Measurements from ENCODE around the gene EYS. TPM values are rescaled to one million over a fixed set of nuclear protein-coding genes. Genes with fewer than 3 reads are reported as not detected.
A peak's percentile ranks its signal among the peaks of the same experiment; 100 is the strongest.

EYS gene
- total RNA-seq, 2 donors from 2014 or later, result 0.20 TPM; not detected in 1

- H3K27ac Mint-ChIP-seq, result no peak overlapping the region
- H3K4me3 Mint-ChIP-seq, result no peak overlapping the region
- H3K36me3 Mint-ChIP-seq, result no peaks in the 10 kb centered on the region
- no peaks in the 10 kb centered on the region for H3K4me1 Mint-ChIP-seq (ENCODE audit: low read depth in 2 of 2)
- DNase-seq (ENCODE audit: low spot score), result no peak
- no peaks in the 10 kb centered on the region for H3K27me3 Mint-ChIP-seq
- peaks cover 8% of the 10 kb centered on the region for H3K9me3 Mint-ChIP-seq
- no peak for ATAC-seq
Observed at GRCh38 chr6:64812138-64812537, 894.9 kb downstream of the EYS start.

GRCh38 chr6:64811119-64811518 lies 895.9 kb downstream of the EYS start:
- Mint-ChIP-seq H3K27me3 (no peaks in the 10 kb centered on the region), H3K27ac (no peak overlapping the region), H3K4me1 (ENCODE audit: low read depth in 2 of 2) (no peaks in the 10 kb centered on the region), H3K36me3 (no peaks in the 10 kb centered on the region), H3K4me3 (no peak overlapping the region), H3K9me3 (peaks cover 3% of the 10 kb centered on the region)
- no peak for DNase-seq (ENCODE audit: low spot score)
- no peak for ATAC-seq

GRCh38 chr6:64807785-64808184 lies 899.2 kb downstream of the EYS start:
- Mint-ChIP-seq H3K27ac (no peak overlapping the region), H3K9me3 (peaks cover 3% of the 10 kb centered on the region), H3K4me3 (no peak overlapping the region), H3K36me3 (no peaks in the 10 kb centered on the region), H3K27me3 (no peaks in the 10 kb centered on the region), H3K4me1 (ENCODE audit: low read depth in 2 of 2) (no peaks in the 10 kb centered on the region)
- ATAC-seq (no peak), DNase-seq (ENCODE audit: low spot score) (no peak)

DNA sequence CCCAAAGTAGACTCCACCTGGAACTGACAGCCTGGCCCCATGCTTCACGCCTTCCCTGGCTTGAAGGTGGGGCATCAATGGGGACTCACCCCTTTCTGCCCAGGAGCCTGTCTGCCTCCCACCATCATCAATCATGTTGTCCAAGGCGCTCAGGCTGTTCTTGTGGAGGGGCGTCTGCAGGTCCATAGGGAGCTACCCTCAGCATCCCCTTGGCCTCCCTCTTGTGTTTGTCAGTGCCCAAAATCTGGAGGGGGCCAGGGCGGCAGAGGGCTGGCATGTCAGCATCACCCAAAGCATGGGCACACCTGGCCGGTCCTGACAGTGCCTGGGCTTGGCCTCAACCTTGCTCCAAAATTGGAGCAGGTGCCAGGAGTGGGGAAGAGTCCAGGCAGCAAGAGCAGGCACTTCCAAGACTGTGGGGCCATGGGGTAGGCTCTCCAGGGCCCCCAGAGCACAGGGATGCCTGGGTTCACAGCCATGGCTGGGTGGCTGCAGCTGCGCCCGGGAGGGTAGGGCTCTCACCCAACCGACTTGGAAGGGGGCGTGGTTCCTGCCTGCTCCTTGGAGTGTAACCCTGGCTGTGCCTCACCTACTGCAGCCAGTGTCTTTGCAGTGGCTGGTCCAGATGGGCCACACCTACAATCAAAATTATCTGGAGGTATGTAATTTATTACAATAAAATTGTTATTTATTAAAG lies 903.4 kb downstream of the EYS start:
- Mint-ChIP-seq H3K4me1 (ENCODE audit: low read depth in 2 of 2) (no peaks in the 10 kb centered on the region), H3K27ac (no peak overlapping the region), H3K9me3 (no peaks in the 10 kb centered on the region), H3K27me3 (no peaks in the 10 kb centered on the region), H3K36me3 (no peaks in the 10 kb centered on the region), H3K4me3 (no peak overlapping the region)
- ATAC-seq, result peak in 1 of 2 donors; percentile 13
- DNase-seq (ENCODE audit: low spot score), result no peak

DNA sequence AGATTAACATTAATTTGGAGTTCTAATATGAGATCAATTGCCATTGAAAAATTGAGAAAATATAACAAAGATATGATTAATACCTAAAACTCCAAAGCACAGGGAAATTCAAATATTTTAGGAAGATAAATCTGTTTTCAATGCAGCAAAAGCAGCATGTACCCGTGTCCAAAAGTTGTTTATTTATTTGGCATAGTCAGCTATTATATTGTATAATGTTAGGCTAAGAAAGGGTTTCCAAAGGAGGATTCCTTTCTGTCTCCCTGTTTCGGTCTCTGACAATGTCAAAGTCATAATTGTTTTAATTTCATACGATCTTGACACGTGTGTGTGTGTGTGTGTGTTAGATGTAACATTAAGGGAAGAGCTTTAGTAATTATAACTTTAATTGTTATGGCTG lies 914.5 kb downstream of the EYS start:
- Mint-ChIP-seq H3K27me3 (no peaks in the 10 kb centered on the region), H3K4me1 (ENCODE audit: low read depth in 2 of 2) (no peaks in the 10 kb centered on the region), H3K27ac (no peak overlapping the region), H3K36me3 (no peaks in the 10 kb centered on the region), H3K4me3 (no peak overlapping the region), H3K9me3 (peaks cover 13% of the 10 kb centered on the region)
- ATAC-seq (no peak), DNase-seq (ENCODE audit: low spot score) (no peak)

DNA sequence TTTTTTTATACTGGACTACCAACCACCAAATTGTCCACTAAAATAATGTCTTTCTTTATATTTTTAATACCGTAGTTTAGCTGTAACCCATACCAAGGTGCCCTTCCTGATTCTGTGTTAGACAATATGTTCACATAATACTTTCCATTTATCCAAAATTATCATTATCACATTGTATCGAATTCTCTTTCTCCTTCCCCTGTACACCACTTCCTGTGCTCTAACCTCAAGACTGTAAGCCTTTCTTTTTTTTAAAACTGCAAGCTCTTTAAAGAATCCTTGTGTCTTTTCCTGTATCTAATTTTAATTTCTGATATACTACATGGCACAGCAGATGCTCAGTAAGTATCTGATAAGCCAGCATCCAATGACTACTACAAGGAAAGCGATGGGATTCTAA lies 917.5 kb downstream of the EYS start:
- Mint-ChIP-seq H3K27me3 (no peaks in the 10 kb centered on the region), H3K4me1 (ENCODE audit: low read depth in 2 of 2) (no peaks in the 10 kb centered on the region), H3K27ac (no peak overlapping the region), H3K36me3 (no peaks in the 10 kb centered on the region), H3K4me3 (no peak overlapping the region), H3K9me3 (peaks cover 14% of the 10 kb centered on the region)
- no peak for ATAC-seq
- no peak for DNase-seq (ENCODE audit: low spot score)

GRCh38 chr6:64786736-64787135 lies 920.3 kb downstream of the EYS start:
- DNase-seq (ENCODE audit: low spot score), result no peak
- Mint-ChIP-seq H3K4me1 (ENCODE audit: low read depth in 2 of 2) (no peaks in the 10 kb centered on the region), H3K9me3 (peaks cover 11% of the 10 kb centered on the region), H3K27me3 (no peaks in the 10 kb centered on the region), H3K27ac (no peak overlapping the region), H3K4me3 (no peak overlapping the region), H3K36me3 (no peaks in the 10 kb centered on the region)
- no peak for ATAC-seq

GRCh38 chr6:64782877-64783276 lies 924.1 kb downstream of the EYS start:
- H3K4me1 Mint-ChIP-seq (ENCODE audit: low read depth in 2 of 2), result no peaks in the 10 kb centered on the region
- DNase-seq (ENCODE audit: low spot score) (no peak), ATAC-seq (no peak)
- H3K9me3 Mint-ChIP-seq, result peaks cover 10% of the 10 kb centered on the region
- H3K27me3 Mint-ChIP-seq, result no peaks in the 10 kb centered on the region
- H3K4me3 Mint-ChIP-seq, result no peak overlapping the region
- peaks cover 6% of the 10 kb centered on the region for H3K36me3 Mint-ChIP-seq
- H3K27ac Mint-ChIP-seq, result no peak overlapping the region

DNA sequence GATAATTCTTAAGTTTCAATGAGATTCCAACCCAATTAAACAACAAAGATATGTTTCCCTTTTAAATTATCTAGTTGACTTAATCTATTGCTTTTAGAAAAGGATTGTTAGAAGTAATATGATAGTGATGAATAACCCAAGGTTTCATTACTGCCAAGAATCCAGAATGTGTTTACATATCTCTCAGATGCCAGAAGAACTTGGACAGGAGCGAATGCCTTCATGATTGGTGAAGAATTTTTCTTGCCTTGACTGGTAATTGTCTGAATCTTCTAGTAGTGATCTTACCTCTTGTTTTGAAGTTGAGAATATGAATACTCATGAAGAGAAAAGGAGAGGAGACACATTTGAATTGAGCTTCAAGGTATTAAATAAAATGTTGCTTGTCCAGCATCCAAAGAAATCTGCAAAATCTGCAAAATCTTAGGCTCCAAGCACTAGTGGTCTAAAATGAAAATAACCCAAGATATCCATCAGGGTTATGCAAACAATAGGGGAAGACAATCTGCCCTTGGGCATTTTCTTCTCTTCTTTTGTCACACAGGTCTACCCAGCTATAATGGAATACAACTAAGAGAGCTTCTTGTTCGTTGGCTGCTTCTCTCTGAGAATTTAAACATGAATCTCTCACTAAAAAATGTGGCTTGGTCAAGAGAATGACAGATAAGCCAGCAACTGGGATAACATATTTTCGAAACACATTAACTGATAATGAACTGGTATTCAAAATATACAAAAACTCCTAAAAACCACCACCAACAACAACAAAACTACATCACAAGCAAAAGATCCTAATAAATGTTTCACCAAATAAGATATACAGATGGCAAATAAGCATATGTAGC lies 928.9 kb downstream of the EYS start:
- Mint-ChIP-seq H3K4me3 (no peak overlapping the region), H3K27me3 (no peaks in the 10 kb centered on the region), H3K27ac (no peak overlapping the region), H3K36me3 (peaks cover 18% of the 10 kb centered on the region), H3K9me3 (peaks cover 11% of the 10 kb centered on the region), H3K4me1 (ENCODE audit: low read depth in 2 of 2) (no peaks in the 10 kb centered on the region)
- DNase-seq (ENCODE audit: low spot score) (no peak), ATAC-seq (no peak)

DNA sequence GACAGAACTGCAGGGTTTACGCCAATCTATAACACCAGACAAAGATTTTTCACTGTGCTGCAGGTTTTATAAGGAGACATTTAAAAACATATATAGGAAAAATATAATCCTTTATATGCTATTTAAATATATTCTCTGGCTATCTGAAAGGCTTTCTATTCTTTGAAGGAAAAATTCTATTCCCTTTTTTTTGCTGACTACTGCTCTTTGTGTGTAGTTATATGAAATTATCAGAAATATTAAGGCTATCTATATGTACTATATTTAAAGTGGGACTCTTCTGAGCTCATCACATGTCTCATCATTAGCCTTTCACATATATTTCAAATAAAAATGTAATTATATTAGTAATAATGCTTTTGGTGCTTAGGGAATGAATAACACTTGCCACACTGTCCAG lies 930.7 kb downstream of the EYS start:
- no peak overlapping the region for H3K4me3 Mint-ChIP-seq
- no peak for ATAC-seq
- DNase-seq (ENCODE audit: low spot score), result no peak
- no peak overlapping the region for H3K27ac Mint-ChIP-seq
- H3K27me3 Mint-ChIP-seq, result no peaks in the 10 kb centered on the region
- peaks cover 15% of the 10 kb centered on the region for H3K9me3 Mint-ChIP-seq
- peaks cover 24% of the 10 kb centered on the region for H3K36me3 Mint-ChIP-seq
- H3K4me1 Mint-ChIP-seq (ENCODE audit: low read depth in 2 of 2), result no peaks in the 10 kb centered on the region

DNA sequence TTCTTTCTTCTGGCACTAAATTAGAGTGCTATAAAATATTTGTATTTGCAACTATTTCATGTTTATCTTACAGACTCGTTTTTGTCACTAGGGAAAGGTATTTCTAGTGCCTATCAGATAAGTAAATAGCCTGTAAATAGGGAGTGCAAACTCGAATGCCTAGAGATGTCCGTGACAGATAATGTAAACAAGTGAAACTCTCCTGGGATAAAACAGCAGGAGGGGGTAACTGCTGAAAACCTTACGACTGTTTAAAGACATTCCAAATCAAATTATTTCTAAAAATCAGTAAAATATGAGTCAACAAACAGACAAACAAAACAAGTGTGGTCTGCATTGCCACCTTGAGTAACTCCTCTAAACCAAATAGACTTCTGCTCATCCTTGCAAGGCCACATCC lies 932.1 kb downstream of the EYS start:
- Mint-ChIP-seq H3K4me1 (ENCODE audit: low read depth in 2 of 2) (no peaks in the 10 kb centered on the region), H3K27ac (no peak overlapping the region), H3K9me3 (peaks cover 15% of the 10 kb centered on the region), H3K4me3 (no peak overlapping the region), H3K36me3 (peaks cover 24% of the 10 kb centered on the region), H3K27me3 (no peaks in the 10 kb centered on the region)
- DNase-seq (ENCODE audit: low spot score), result no peak
- no peak for ATAC-seq

- ATAC-seq (no peak), DNase-seq (ENCODE audit: low spot score) (no peak)
- Mint-ChIP-seq H3K27ac (no peak overlapping the region), H3K4me1 (ENCODE audit: low read depth in 2 of 2) (no peaks in the 10 kb centered on the region), H3K4me3 (no peak overlapping the region), H3K9me3 (peaks cover 17% of the 10 kb centered on the region), H3K36me3 (no peaks in the 10 kb centered on the region), H3K27me3 (no peaks in the 10 kb centered on the region)
Observed at GRCh38 chr6:64750910-64751309, 956.1 kb downstream of the EYS start.

- H3K27me3 Mint-ChIP-seq, result no peaks in the 10 kb centered on the region
- no peak overlapping the region for H3K27ac Mint-ChIP-seq
- H3K36me3 Mint-ChIP-seq, result no peaks in the 10 kb centered on the region
- no peak overlapping the region for H3K4me3 Mint-ChIP-seq
- no peaks in the 10 kb centered on the region for H3K4me1 Mint-ChIP-seq (ENCODE audit: low read depth in 2 of 2)
- no peak for DNase-seq (ENCODE audit: low spot score)
- peaks cover 2% of the 10 kb centered on the region for H3K9me3 Mint-ChIP-seq
- ATAC-seq, result no peak
Observed at GRCh38 chr6:64737418-64737817, 969.6 kb downstream of the EYS start.

- no peaks in the 10 kb centered on the region for H3K4me1 Mint-ChIP-seq (ENCODE audit: low read depth in 2 of 2)
- DNase-seq (ENCODE audit: low spot score), result no peak
- H3K9me3 Mint-ChIP-seq, result peaks cover under 1% of the 10 kb centered on the region
- no peak for ATAC-seq
- H3K4me3 Mint-ChIP-seq, result no peak overlapping the region
- no peaks in the 10 kb centered on the region for H3K27me3 Mint-ChIP-seq
- no peak overlapping the region for H3K27ac Mint-ChIP-seq
- peaks cover 2% of the 10 kb centered on the region for H3K36me3 Mint-ChIP-seq
Observed at GRCh38 chr6:64736421-64736950, 970.5 kb downstream of the EYS start.
